C4-2B (cell line): ENCODE results near the gene PIAS4.

ENCODE experiments used
- ZFX ChIP-seq: fragments of 450-650 bp; IDR thresholded peaks from 2 replicates; pipeline ENCODE4 v1.6.1; 2017
- TF ChIP-seq, protein P1 (sequence below): fragments of 450-650 bp; conservative IDR thresholded peaks from 2 replicates; pipeline ENCODE4 v1.5.1; 2017; ENCODE audit warnings: mild to moderate bottlenecking

DNA sequence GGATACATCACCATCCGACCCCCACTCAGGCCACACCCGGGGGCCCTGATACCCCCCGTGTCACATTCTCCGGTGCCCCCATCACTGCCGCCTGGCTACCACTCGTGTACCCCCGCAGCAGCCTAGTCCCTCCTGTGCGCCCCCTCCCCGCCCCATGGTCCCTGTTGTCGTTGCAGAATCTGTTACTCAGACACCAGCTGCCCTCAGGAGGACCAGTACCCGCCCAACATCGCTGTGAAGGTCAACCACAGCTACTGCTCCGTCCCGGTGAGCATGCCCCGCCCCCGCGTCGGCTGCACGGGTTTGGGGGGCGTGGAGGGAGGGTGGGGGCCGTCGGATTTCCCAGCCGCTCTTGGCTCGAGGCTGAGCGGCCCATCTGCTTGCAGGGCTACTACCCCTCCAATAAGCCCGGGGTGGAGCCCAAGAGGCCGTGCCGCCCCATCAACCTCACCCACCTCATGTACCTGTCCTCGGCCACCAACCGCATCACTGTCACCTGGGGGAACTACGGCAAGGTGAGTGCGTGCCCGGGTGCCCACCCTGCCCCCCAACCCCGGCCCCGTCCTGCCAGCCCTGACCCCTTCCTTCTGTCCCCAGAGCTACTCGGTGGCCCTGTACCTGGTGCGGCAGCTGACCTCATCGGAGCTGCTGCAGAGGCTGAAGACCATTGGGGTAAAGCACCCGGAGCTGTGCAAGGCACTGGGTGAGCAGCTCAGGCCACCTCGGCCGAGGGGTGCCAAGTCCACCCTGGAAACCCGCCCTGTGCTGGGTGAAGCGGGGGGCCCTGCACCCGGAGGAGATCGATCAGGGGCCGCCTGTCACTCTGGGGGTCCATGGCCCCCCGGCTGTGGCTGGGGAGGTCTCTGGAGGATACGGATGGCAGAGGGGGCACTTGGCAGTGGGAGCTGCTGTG, 21.1 kb downstream of the PIAS4 start:
- TF ChIP-seq, protein P1, sequence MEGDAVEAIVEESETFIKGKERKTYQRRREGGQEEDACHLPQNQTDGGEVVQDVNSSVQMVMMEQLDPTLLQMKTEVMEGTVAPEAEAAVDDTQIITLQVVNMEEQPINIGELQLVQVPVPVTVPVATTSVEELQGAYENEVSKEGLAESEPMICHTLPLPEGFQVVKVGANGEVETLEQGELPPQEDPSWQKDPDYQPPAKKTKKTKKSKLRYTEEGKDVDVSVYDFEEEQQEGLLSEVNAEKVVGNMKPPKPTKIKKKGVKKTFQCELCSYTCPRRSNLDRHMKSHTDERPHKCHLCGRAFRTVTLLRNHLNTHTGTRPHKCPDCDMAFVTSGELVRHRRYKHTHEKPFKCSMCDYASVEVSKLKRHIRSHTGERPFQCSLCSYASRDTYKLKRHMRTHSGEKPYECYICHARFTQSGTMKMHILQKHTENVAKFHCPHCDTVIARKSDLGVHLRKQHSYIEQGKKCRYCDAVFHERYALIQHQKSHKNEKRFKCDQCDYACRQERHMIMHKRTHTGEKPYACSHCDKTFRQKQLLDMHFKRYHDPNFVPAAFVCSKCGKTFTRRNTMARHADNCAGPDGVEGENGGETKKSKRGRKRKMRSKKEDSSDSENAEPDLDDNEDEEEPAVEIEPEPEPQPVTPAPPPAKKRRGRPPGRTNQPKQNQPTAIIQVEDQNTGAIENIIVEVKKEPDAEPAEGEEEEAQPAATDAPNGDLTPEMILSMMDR, result no peak
- TF ChIP-seq ZFX, result no peak
